B cell (primary cell): ENCODE measurements around the gene STS. TPM values are rescaled to one million over a fixed set of nuclear protein-coding genes. Genes with fewer than 3 reads are reported as not detected.
"Not testable (repeated sequence)": the region's sequence is repeated elsewhere in the genome, so short reads cannot be mapped to it uniquely, and the experiment has no call there.

Source experiments
- ATAC-seq: fragments of 200-7000 bp; cut with Tn5 transposase; one replicate; pipeline ENCODE4 v1.10.0; 2021; ENCODE audit warnings: low read depth, mild to moderate bottlenecking, moderate number of reproducible peaks, moderate library complexity
- CTCF ChIA-PET: fragments of 350-600 bp; sonication (Branson Sonifier 250); formaldehyde crosslinking; loops from one replicate; lab custom pipeline; 2021; ENCODE audit warnings: antibody characterized with exemption, inconsistent platforms; lab: Charles Lee
- POLR2A ChIA-PET: fragments of 350-600 bp; sonication (Branson Sonifier 250); formaldehyde crosslinking; loops from one replicate; lab custom pipeline; 2021; ENCODE audit warnings: antibody characterized with exemption; lab: Charles Lee
- DNase-seq: peaks from one replicate; pipeline ENCODE4 v3.0.0; 2013
- H2AFZ ChIP-seq: 2 replicates; pipeline ENCODE4 v1.6.1; 2012; ENCODE audit warnings: mild to moderate bottlenecking, low read depth, low read length; ENCODE audit not compliant: insufficient read depth, poor library complexity, severe bottlenecking
- H3K27ac ChIP-seq, 2 donors: 1 replicate in 1 of 2; 2 replicates in 1 of 2; pipeline ENCODE4 v1.5.1; 2012 to 2013; ENCODE audit warnings: low read length in 2 of 2, mild to moderate bottlenecking in 2 of 2, moderate library complexity in 1 of 2
- H3K27me3 ChIP-seq, 4 experiments: fragments of 200-600 bp in 1 of 4; sonication (generic) in 1 of 4; replicated peaks in 1 of 4; 1 replicate in 2 of 4; 2 replicates in 2 of 4; pipeline versions ENCODE4 v1.6.1 to v1.7.0; 2013 to 2016; ENCODE audit warnings: low read length in 3 of 4, mild to moderate bottlenecking in 2 of 4, mixed read lengths in 1 of 4, moderate library complexity in 1 of 4; ENCODE audit not compliant: insufficient read depth in 4 of 4, control insufficient read depth in 3 of 4; ENCODE audit errors: control extremely low read depth in 1 of 4
- H3K36me3 ChIP-seq, 2 experiments: replicated peaks in 1 of 2; 1 replicate in 1 of 2; 2 replicates in 1 of 2; pipeline versions ENCODE4 v1.6.1 to v1.7.1; 2013; ENCODE audit warnings: low read length in 1 of 2; ENCODE audit not compliant: insufficient read depth in 2 of 2, control insufficient read depth in 1 of 2; ENCODE audit errors: control extremely low read depth in 1 of 2, extremely low read depth in 1 of 2
- H3K4me1 ChIP-seq, 2 donors: fragments of 200-600 bp in 1 of 2; sonication (generic) in 1 of 2; 1 replicate in 1 of 2; 2 replicates in 1 of 2; pipeline versions ENCODE4 v1.5.1 to v1.6.1; 2013 to 2017; ENCODE audit warnings: low read length in 2 of 2; ENCODE audit not compliant: control insufficient read depth in 2 of 2, insufficient read depth in 2 of 2
- H3K4me2 ChIP-seq: replicated peaks from 2 replicates; pipeline ENCODE3; 2012; ENCODE audit warnings: mild to moderate bottlenecking, low read depth, low read length; ENCODE audit not compliant: poor library complexity, severe bottlenecking
- H3K4me3 ChIP-seq, 5 experiments: fragments of 200-600 bp in 1 of 5; sonication (generic) in 1 of 5; 1 replicate in 3 of 5; 2 replicates in 2 of 5; pipeline versions ENCODE4 v1.5.1 to v1.7.0; 2011 to 2016; ENCODE audit warnings: low read length in 4 of 5, mild to moderate bottlenecking in 4 of 5, low read depth in 2 of 5, control low read depth in 1 of 5, moderate library complexity in 1 of 5; ENCODE audit not compliant: insufficient read depth in 1 of 5; ENCODE audit errors: control extremely low read depth in 1 of 5, extremely low read depth in 1 of 5
- H3K79me2 ChIP-seq: fragments of 200-600 bp; sonication (generic); one replicate; pipeline ENCODE4 v1.6.0; 2016; ENCODE audit warnings: low read length; ENCODE audit not compliant: control insufficient read depth, insufficient read depth
- H3K9ac ChIP-seq: fragments of 200-600 bp; sonication (generic); 2 replicates; pipeline ENCODE4 v1.6.1; 2017; ENCODE audit warnings: mild to moderate bottlenecking, low read length, moderate library complexity
- H3K9me3 ChIP-seq, 3 donors: one replicate each; pipeline versions ENCODE4 v1.6.1 to v1.7.1; 2013; ENCODE audit warnings: low read length in 2 of 3; ENCODE audit not compliant: control insufficient read depth in 2 of 3, insufficient read depth in 1 of 3; ENCODE audit errors: control extremely low read depth in 1 of 3
- H4K20me1 ChIP-seq: 2 replicates; pipeline ENCODE4 v1.6.0; 2012; ENCODE audit warnings: mild to moderate bottlenecking, low read length; ENCODE audit not compliant: insufficient read depth, control insufficient read depth, poor library complexity, severe bottlenecking
- H3K27ac Mint-ChIP-seq: one replicate; pipeline ENCODE4 v1.8.0; 2021; ENCODE audit warnings: mixed read lengths
- H3K27me3 Mint-ChIP-seq: one replicate; pipeline ENCODE4 v1.8.0; 2021; ENCODE audit warnings: mixed read lengths
- H3K4me1 Mint-ChIP-seq: one replicate; pipeline ENCODE4 v1.8.0; 2021; ENCODE audit warnings: mixed read lengths
- H3K4me3 Mint-ChIP-seq: one replicate; pipeline ENCODE4 v1.8.0; 2021; ENCODE audit warnings: mixed read lengths
- H3K9me3 Mint-ChIP-seq: one replicate; pipeline ENCODE4 v1.8.0; 2022; ENCODE audit warnings: mixed read lengths; ENCODE audit not compliant: insufficient read depth
- EZH2 ChIP-seq: IDR thresholded peaks from 2 replicates; pipeline ENCODE4 v1.6.1; 2012; ENCODE audit warnings: borderline replicate concordance, low read depth, mild to moderate bottlenecking, moderate library complexity, low read length; ENCODE audit not compliant: insufficient read depth, poor library complexity, severe bottlenecking
- whole genome bisulfite sequencing: methylation state at CpG from one replicate; pipeline ENCODE4 v1.1.5; 2013; ENCODE audit warnings: missing lambda C conversion rate; ENCODE audit not compliant: insufficient coverage; 5-methylcytosine and 5-hydroxymethylcytosine counted together
- intact Hi-C: fragments of 100-400 bp; cut with micrococcal nuclease; formaldehyde crosslinking; loops from one replicate; pipeline ENCODE4 v1.10.0; 2022
- polyA plus RNA-seq: library from polyadenylated mRNA; depleted of rRNA; stranded (reverse); fragments of >200 nt; gene quantifications from 2 replicates; pipeline ENCODE4 v1.2.3, GENCODE V29; 2012
- total RNA-seq, 2 donors: library from RNA; stranded (reverse); fragments of 120-200 nt in 1 of 2; gene quantifications; 1 replicate in 1 of 2; 2 replicates in 1 of 2; pipeline versions ENCODE4 v1.2.3 to v1.2.4, GENCODE V29; 2013 to 2022
- TF ChIP-seq, protein P1 (sequence below): fragments of 200-600 bp; IDR thresholded peaks from one replicate; pipeline ENCODE4 v1.8.0; 2022; ENCODE audit warnings: antibody characterized with exemption, mild to moderate bottlenecking

STS gene
- total and polyA plus RNA-seq, 2 donors (not counting 1 experiment from before 2014, with no cell fraction given), result 1.9 to 2.9 TPM

DNA sequence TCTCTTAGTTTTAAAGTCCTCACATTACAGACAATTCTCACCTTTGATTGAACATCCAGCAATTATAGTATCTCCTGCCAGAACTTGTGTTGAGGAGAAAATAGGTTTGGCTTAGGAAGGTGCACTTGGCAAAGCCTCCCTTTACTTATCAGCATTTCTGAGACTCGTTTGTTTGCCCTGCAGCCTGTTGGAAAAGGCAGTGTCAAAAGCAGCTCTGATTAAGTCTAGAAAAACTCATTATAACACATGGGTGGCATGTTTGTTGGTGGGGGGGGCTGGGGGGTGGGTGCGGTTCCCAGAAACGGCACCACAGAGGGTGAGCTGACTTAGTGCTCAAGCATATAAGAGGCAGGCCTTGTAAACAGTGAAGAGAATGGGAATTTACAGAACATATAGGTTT, 22.1 kb downstream of the STS start:
- Histone ChIP-seq H3K79me2 (no peaks in the 10 kb centered on the region), H3K36me3 (no peaks in the 10 kb centered on the region), H3K9ac (no peak overlapping the region), H2AFZ (no peak overlapping the region), H3K27me3 (no peaks in the 10 kb centered on the region), H3K4me3 (no peak overlapping the region), H3K9me3 (no peaks in the 10 kb centered on the region), H3K4me1 (no peaks in the 10 kb centered on the region), H3K4me2 (no peak overlapping the region), H4K20me1 (no peaks in the 10 kb centered on the region), H3K27ac (no peak overlapping the region)
- H3K4me3 Mint-ChIP-seq, result no peak overlapping the region
- ATAC-seq (no peak), DNase-seq (no peak)
- H3K4me1 Mint-ChIP-seq, result peaks cover 2% of the 10 kb centered on the region
- TF ChIP-seq EZH2, result no peak
- TF ChIP-seq, protein P1, sequence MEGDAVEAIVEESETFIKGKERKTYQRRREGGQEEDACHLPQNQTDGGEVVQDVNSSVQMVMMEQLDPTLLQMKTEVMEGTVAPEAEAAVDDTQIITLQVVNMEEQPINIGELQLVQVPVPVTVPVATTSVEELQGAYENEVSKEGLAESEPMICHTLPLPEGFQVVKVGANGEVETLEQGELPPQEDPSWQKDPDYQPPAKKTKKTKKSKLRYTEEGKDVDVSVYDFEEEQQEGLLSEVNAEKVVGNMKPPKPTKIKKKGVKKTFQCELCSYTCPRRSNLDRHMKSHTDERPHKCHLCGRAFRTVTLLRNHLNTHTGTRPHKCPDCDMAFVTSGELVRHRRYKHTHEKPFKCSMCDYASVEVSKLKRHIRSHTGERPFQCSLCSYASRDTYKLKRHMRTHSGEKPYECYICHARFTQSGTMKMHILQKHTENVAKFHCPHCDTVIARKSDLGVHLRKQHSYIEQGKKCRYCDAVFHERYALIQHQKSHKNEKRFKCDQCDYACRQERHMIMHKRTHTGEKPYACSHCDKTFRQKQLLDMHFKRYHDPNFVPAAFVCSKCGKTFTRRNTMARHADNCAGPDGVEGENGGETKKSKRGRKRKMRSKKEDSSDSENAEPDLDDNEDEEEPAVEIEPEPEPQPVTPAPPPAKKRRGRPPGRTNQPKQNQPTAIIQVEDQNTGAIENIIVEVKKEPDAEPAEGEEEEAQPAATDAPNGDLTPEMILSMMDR, result no peak
- POLR2A ChIA-PET, result no interaction called here
- intact Hi-C loops, result loop anchor here (2.0 kb wide), 1 partner anchor 1149 kb away; no protein-coding TSS in a partner anchor
- CTCF ChIA-PET, result no interaction called here
- WGBS, result no CpG with 5 or more reads among the region's 3 CpGs
- H3K9me3 Mint-ChIP-seq, result no peaks in the 10 kb centered on the region
- H3K27ac Mint-ChIP-seq, result no peak overlapping the region
- no peaks in the 10 kb centered on the region for H3K27me3 Mint-ChIP-seq

DNA sequence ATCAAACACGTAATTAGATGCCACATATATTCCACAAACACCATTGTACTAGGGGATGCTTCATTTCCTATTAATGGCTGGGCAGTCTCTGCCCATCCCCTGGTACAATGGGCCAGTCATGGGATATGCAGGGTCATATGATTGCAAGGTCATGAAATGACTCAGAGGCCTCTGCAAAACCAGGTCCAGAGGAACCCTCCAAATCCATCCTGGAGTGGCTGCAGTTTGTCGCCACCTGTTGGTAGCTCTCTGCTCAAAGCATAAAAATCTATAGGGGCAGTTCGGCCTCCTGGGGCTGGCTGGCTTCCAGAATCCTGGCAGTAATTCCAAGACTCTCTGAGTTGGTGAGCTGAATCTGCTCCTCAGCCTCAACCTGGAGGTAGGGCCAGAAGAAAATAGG, 23.4 kb downstream of the STS start:
- no peaks in the 10 kb centered on the region for H3K27me3 ChIP-seq
- CTCF ChIA-PET, result interaction anchor here (1.0 kb wide), 1 partner anchor 10 kb away, joined by 3 read pairs; no protein-coding TSS in a partner anchor
- intact Hi-C loops, result loop anchor here (2.0 kb wide), 1 partner anchor 1150 kb away; no protein-coding TSS in a partner anchor
- Mint-ChIP-seq H3K27ac (no peak overlapping the region), H3K4me3 (no peak overlapping the region), H3K9me3 (no peaks in the 10 kb centered on the region), H3K4me1 (peaks cover 2% of the 10 kb centered on the region), H3K27me3 (no peaks in the 10 kb centered on the region)
- TF ChIP-seq, protein P1, result peak; percentile 25
- no peak for TF ChIP-seq EZH2
- no peak overlapping the region for H2AFZ ChIP-seq
- no peaks in the 10 kb centered on the region for H3K36me3 ChIP-seq
- H4K20me1 ChIP-seq, result no peaks in the 10 kb centered on the region
- H3K4me2 ChIP-seq, result no peak overlapping the region
- no peaks in the 10 kb centered on the region for H3K9me3 ChIP-seq
- ATAC-seq, result no peak
- DNase-seq, result peak; percentile 21
- POLR2A ChIA-PET, result no interaction called here
- no peak overlapping the region for H3K27ac ChIP-seq
- H3K9ac ChIP-seq, result no peak overlapping the region
- H3K79me2 ChIP-seq, result no peaks in the 10 kb centered on the region
- WGBS, result 100% methylated on average over 1 of the region's 3 CpGs
- no peaks in the 10 kb centered on the region for H3K4me1 ChIP-seq
- H3K4me3 ChIP-seq, result no peak overlapping the region

DNA sequence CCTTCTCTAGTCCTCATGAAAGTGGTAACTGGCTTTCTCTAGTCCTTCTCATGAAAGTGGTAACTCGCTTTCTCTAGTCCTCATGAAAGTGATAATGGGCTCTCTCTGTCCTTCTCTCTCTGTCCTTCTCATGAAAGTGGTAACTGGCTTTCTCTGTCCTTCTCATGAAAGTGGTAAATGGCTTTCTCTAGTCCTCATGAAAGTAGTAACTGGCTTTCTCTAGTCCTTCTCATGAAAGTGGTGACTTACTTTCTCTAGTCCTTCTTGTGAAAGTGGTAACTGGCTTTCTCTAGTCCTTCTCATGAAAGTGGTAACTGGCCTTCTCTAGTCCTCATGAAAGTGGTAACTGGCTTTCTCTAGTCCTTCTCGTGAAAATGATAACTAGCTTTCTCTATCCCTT, 31.3 kb downstream of the STS start:
- H3K4me1 Mint-ChIP-seq, H3K4me1 ChIP-seq, H3K4me2 ChIP-seq, H3K9ac ChIP-seq, DNase-seq, H3K4me3 Mint-ChIP-seq, H3K27ac Mint-ChIP-seq, POLR2A ChIA-PET, H4K20me1 ChIP-seq, CTCF ChIA-PET, H3K4me3 ChIP-seq, H2AFZ ChIP-seq, H3K27me3 Mint-ChIP-seq, H3K79me2 ChIP-seq, H3K9me3 ChIP-seq, H3K9me3 Mint-ChIP-seq, H3K27me3 ChIP-seq, ATAC-seq, H3K27ac ChIP-seq, intact Hi-C loops, H3K36me3 ChIP-seq: not testable (repeated sequence)
- no CpG with 5 or more reads among the region's 2 CpGs for WGBS
